Measurements from ENCODE around the gene PLXNC1.

PLXNC1 gene

GRCh38 chr12:94227066-94227465, 78.7 kb downstream of the PLXNC1 start:
- DNase-seq (ENCODE audit: low spot score) = no peak
- no peak for TF ChIP-seq CTCF (IDR thresholded peaks at IDR 0.05; ENCODE audit: extremely low read depth, insufficient read depth, missing control alignments)
- in situ Hi-C loops (cut with MboI; ENCODE audit: low pct_unique_long_range_greater_than_20kb, low sequenced_read_pairs, unreplicated experiment) = no loop called here

- no peak for DNase-seq (ENCODE audit: low spot score)
- TF ChIP-seq CTCF (IDR thresholded peaks at IDR 0.05; ENCODE audit: extremely low read depth, insufficient read depth, missing control alignments) = no peak
- in situ Hi-C loops (cut with MboI; ENCODE audit: low pct_unique_long_range_greater_than_20kb, low sequenced_read_pairs, unreplicated experiment) = no loop called here
Observed at GRCh38 chr12:94228488-94228907, 80.1 kb downstream of the PLXNC1 start.

GRCh38 chr12:94229902-94230301, 81.5 kb downstream of the PLXNC1 start:
- DNase-seq (ENCODE audit: low spot score) = no peak
- in situ Hi-C loops (cut with MboI; ENCODE audit: low pct_unique_long_range_greater_than_20kb, low sequenced_read_pairs, unreplicated experiment) = no loop called here
- no peak for TF ChIP-seq CTCF (IDR thresholded peaks at IDR 0.05; ENCODE audit: extremely low read depth, insufficient read depth, missing control alignments)

- in situ Hi-C loops (cut with MboI; ENCODE audit: low pct_unique_long_range_greater_than_20kb, low sequenced_read_pairs, unreplicated experiment) = no loop called here
- no peak for DNase-seq (ENCODE audit: low spot score)
Observed at GRCh38 chr12:94230357-94230905, 82.1 kb downstream of the PLXNC1 start.

GRCh38 chr12:94231709-94232108, 83.3 kb downstream of the PLXNC1 start:
- TF ChIP-seq CTCF (IDR thresholded peaks at IDR 0.05; ENCODE audit: extremely low read depth, insufficient read depth, missing control alignments) = no peak
- no peak for DNase-seq (ENCODE audit: low spot score)
- in situ Hi-C loops (cut with MboI; ENCODE audit: low pct_unique_long_range_greater_than_20kb, low sequenced_read_pairs, unreplicated experiment) = no loop called here

More at GRCh38 chr12:94230357-94230905, 82.1 kb downstream of the PLXNC1 start:
- TF ChIP-seq CTCF (IDR thresholded peaks at IDR 0.05; ENCODE audit: extremely low read depth, insufficient read depth, missing control alignments) = no peak

DNA sequence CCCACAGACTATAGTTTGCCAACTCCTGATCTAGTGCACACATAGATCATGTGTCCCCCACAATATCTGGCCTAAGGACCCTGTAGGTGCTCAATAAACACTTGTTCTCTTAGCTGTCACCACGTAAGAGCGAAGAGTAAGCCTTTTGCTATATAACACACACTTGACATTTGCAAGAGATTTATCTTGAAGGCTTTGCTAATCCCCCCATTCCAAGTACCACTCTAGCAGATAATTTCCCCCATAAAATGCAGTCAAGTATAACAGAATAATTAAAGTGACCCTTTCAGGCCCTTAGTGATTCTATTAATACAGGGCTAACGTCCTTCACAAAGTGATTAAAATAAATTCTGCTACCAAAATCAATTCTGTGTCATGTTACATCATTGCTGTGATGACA, 87.5 kb downstream of the PLXNC1 start:
- in situ Hi-C loops (cut with MboI; ENCODE audit: low pct_unique_long_range_greater_than_20kb, low sequenced_read_pairs, unreplicated experiment) = no loop called here
- DNase-seq (ENCODE audit: low spot score) = no peak
- no peak for TF ChIP-seq CTCF (IDR thresholded peaks at IDR 0.05; ENCODE audit: extremely low read depth, insufficient read depth, missing control alignments)
